H1 (cell line): ENCODE data around the gene PLEKHH3.

Experiments used
- CEBPB ChIP-seq: IDR thresholded peaks from 2 replicates; pipeline ENCODE4 v1.6.1; 2012; ENCODE audit warnings: low read depth, low read length
- CHD2 ChIP-seq: IDR thresholded peaks from 2 replicates; pipeline ENCODE4 v1.6.1; 2012; ENCODE audit warnings: low read length, improper control_type of control experiment
- GTF2F1 ChIP-seq: IDR thresholded peaks from 2 replicates; pipeline ENCODE4 v1.6.1; 2012; ENCODE audit warnings: low read depth, low read length, improper control_type of control experiment, borderline replicate concordance
- SUZ12 ChIP-seq: fragments of 200-600 bp; sonication (generic); IDR thresholded peaks from 2 replicates; pipeline ENCODE4 v1.6.1; 2012; ENCODE audit warnings: mild to moderate bottlenecking, inconsistent platforms, low read length, moderate library complexity, mixed read lengths
- TF ChIP-seq, protein P1 (sequence below): IDR thresholded peaks from 2 replicates; pipeline ENCODE4 v1.6.1; 2011; ENCODE audit warnings: low read depth, mild to moderate bottlenecking, low read length; ENCODE audit not compliant: insufficient read depth

DNA sequence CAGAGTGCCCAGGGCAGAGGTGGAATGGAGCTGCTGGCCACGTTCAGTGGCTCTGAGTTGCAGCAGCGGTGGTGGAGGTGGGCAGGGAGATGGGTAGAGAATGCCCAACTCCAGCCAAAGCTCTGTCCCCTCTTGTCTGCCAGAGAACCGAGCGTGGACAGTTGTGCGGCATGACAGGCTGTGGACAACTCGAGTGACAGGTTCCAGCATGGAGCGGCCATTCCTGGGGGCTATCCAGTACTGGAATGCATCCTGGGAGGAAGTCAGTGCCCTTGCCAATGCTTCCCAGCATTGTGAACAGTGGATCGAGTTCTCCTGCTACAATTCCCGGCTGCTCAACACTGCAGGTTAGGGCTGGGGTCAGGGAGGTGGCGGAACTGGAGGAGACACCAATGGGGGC lies 13.8 kb upstream of the PLEKHH3 start:
- TF ChIP-seq CEBPB (no peak), SUZ12 (no peak), GTF2F1 (no peak), CHD2 (no peak)
- TF ChIP-seq, protein P1, sequence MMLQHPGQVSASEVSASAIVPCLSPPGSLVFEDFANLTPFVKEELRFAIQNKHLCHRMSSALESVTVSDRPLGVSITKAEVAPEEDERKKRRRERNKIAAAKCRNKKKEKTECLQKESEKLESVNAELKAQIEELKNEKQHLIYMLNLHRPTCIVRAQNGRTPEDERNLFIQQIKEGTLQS: no peak
